ENCODE results near the gene NKAIN2. TPM values are rescaled to one million over a fixed set of nuclear protein-coding genes. Genes with fewer than 3 reads are reported as not detected.

The NKAIN2 gene
- total and polyA plus RNA-seq, 9 of the 15 experiments (the other 6 are each of a cell fraction or from before 2014, with no cell fraction given) = not detected

DNA sequence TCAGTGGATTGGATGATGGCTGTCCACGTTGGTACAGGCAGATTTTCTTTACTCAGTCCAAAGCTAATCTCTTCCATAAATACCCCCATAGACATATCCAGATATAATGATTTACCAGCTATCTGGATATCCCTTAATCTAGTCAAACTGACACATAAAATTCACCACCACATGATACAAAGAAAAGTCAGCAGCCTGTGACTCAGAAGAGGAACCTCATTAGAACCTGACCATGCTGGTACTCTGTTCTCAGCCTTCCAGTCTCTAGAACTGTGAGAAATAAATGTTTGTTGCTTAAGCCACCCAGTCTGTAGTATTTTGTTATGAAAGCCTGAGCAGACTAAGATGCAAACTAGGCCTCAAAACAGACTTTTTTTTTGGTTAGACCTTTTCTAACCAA is 727.3 kb downstream of the NKAIN2 start:
- POLR2A ChIA-PET = no interaction called here
- WGBS (ENCODE audit: insufficient coverage, low coverage, missing lambda C conversion rate) = 0% methylated on average over 1 of the region's 1 CpG
- no peak for FAIRE-seq
- no TSS peak for BruUV-seq (replicated peaks)
- no peak for TF ChIP-seq XRCC5 (IDR thresholded peaks at IDR 0.05; ENCODE audit: low read depth, low read length)
- no peak for TF ChIP-seq LARP7 (IDR thresholded peaks at IDR 0.05)
- no peak for TF ChIP-seq FOXK2 (conservative IDR thresholded peaks at IDR 0.05 in 1 of 2, IDR thresholded peaks at IDR 0.05 in 1 of 2; ENCODE audit: low read depth in 2 of 2)
- TF ChIP-seq FOXJ2 (tag; IDR thresholded peaks at IDR 0.05) = no peak
- TF ChIP-seq, protein P1, sequence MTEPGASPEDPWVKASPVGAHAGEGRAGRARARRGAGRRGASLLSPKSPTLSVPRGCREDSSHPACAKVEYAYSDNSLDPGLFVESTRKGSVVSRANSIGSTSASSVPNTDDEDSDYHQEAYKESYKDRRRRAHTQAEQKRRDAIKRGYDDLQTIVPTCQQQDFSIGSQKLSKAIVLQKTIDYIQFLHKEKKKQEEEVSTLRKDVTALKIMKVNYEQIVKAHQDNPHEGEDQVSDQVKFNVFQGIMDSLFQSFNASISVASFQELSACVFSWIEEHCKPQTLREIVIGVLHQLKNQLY (CRISPR knock-in tag; conservative IDR thresholded peaks at IDR 0.05) = no peak
- TF ChIP-seq DIDO1 (tag; IDR thresholded peaks at IDR 0.05; ENCODE audit: low read depth) = no peak
- no peak for TF ChIP-seq SMAD1 (IDR thresholded peaks at IDR 0.05; ENCODE audit: low read depth, low read length, partially characterized antibody)
- TF ChIP-seq, protein P2, sequence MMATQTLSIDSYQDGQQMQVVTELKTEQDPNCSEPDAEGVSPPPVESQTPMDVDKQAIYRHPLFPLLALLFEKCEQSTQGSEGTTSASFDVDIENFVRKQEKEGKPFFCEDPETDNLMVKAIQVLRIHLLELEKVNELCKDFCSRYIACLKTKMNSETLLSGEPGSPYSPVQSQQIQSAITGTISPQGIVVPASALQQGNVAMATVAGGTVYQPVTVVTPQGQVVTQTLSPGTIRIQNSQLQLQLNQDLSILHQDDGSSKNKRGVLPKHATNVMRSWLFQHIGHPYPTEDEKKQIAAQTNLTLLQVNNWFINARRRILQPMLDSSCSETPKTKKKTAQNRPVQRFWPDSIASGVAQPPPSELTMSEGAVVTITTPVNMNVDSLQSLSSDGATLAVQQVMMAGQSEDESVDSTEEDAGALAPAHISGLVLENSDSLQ (IDR thresholded peaks at IDR 0.05) = no peak
- TF ChIP-seq BCOR (IDR thresholded peaks at IDR 0.05) = no peak
- TF ChIP-seq CHD1 (IDR thresholded peaks at IDR 0.05; ENCODE audit: low read length) = no peak
- TF ChIP-seq MAFK (IDR thresholded peaks at IDR 0.05; ENCODE audit: low read length) = no peak
- TF ChIP-seq, protein P3, sequence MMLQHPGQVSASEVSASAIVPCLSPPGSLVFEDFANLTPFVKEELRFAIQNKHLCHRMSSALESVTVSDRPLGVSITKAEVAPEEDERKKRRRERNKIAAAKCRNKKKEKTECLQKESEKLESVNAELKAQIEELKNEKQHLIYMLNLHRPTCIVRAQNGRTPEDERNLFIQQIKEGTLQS (IDR thresholded peaks at IDR 0.05) = no peak
- TF ChIP-seq, protein P3 (CRISPR knock-in tag; conservative IDR thresholded peaks at IDR 0.05) = no peak
- TF ChIP-seq DPF2 (IDR thresholded peaks at IDR 0.05) = no peak
- no peak for TF ChIP-seq NFRKB (IDR thresholded peaks at IDR 0.05; ENCODE audit: low read depth)
- TF ChIP-seq, protein P4, sequence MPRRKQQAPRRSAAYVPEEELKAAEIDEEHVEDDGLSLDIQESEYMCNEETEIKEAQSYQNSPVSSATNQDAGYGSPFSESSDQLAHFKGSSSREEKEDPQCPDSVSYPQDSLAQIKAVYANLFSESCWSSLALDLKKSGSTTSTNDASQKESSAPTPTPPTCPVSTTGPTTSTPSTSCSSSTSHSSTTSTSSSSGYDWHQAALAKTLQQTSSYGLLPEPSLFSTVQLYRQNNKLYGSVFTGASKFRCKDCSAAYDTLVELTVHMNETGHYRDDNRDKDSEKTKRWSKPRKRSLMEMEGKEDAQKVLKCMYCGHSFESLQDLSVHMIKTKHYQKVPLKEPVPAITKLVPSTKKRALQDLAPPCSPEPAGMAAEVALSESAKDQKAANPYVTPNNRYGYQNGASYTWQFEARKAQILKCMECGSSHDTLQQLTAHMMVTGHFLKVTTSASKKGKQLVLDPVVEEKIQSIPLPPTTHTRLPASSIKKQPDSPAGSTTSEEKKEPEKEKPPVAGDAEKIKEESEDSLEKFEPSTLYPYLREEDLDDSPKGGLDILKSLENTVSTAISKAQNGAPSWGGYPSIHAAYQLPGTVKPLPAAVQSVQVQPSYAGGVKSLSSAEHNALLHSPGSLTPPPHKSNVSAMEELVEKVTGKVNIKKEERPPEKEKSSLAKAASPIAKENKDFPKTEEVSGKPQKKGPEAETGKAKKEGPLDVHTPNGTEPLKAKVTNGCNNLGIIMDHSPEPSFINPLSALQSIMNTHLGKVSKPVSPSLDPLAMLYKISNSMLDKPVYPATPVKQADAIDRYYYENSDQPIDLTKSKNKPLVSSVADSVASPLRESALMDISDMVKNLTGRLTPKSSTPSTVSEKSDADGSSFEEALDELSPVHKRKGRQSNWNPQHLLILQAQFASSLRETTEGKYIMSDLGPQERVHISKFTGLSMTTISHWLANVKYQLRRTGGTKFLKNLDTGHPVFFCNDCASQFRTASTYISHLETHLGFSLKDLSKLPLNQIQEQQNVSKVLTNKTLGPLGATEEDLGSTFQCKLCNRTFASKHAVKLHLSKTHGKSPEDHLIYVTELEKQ (CRISPR knock-in tag; IDR thresholded peaks at IDR 0.05) = no peak
- no peak for TF ChIP-seq ZNF778 (CRISPR knock-in tag; IDR thresholded peaks at IDR 0.05)
- H3K9me3 ChIP-seq (replicated peaks; ENCODE audit: control insufficient read depth, insufficient read depth, low read depth, low read length) = no peaks in the 10 kb centered on the region
- no peak overlapping the region for H3K9ac ChIP-seq (ENCODE audit: insufficient read depth in 1 of 2, low read depth in 2 of 2, low read length in 2 of 2)
- H2AFZ ChIP-seq (ENCODE audit: low read depth, low read length) = no peak overlapping the region
- no peaks in the 10 kb centered on the region for H3K79me2 ChIP-seq (ENCODE audit: control insufficient read depth, insufficient read depth, low read length)
- H3K27me3 ChIP-seq (ENCODE audit: control insufficient read depth in 2 of 2, insufficient read depth in 2 of 2, low read length in 2 of 2) = no peaks in the 10 kb centered on the region
- DNase-seq (ENCODE audit: extremely low read depth in 1 of 4, low spot score in 3 of 4) = no peak
- in situ Hi-C loops (cut with MboI) (no loop called here), intact Hi-C loops (cut with micrococcal nuclease) (no loop called here)
- no peak overlapping the region for H3K27ac ChIP-seq (ENCODE audit: extremely low read depth, low read depth, low read length)
- H3K4me2 ChIP-seq (ENCODE audit: insufficient read depth, low read length) = no peak overlapping the region
- H3K4me3 ChIP-seq = no peak overlapping the region
- no peaks in the 10 kb centered on the region for H3K36me3 ChIP-seq (ENCODE audit: control insufficient read depth, insufficient read depth, low read length)
- ATAC-seq = no peak
- no peaks in the 10 kb centered on the region for H4K20me1 ChIP-seq (replicated peaks; ENCODE audit: control insufficient read depth, insufficient read depth, low read length)
- CTCF ChIA-PET (ENCODE audit: low intra/inter-chr PET ratio) = no interaction called here
- no peaks in the 10 kb centered on the region for H3K4me1 ChIP-seq (replicated peaks in 1 of 2; ENCODE audit: control insufficient read depth in 2 of 2, insufficient read depth in 2 of 2, low read length in 2 of 2)
- no peaks in the 10 kb centered on the region for H3K9me1 ChIP-seq (ENCODE audit: control insufficient read depth, insufficient read depth, low read length)
